ENCODE data around the gene HNRNPF. TPM values are rescaled to one million over a fixed set of nuclear protein-coding genes. Genes with fewer than 3 reads are reported as not detected.

The HNRNPF gene
- total and polyA plus RNA-seq, 2 donors (not counting 3 experiments of a cell fraction or from before 2014, with no cell fraction given): 144 to 230 TPM

DNA sequence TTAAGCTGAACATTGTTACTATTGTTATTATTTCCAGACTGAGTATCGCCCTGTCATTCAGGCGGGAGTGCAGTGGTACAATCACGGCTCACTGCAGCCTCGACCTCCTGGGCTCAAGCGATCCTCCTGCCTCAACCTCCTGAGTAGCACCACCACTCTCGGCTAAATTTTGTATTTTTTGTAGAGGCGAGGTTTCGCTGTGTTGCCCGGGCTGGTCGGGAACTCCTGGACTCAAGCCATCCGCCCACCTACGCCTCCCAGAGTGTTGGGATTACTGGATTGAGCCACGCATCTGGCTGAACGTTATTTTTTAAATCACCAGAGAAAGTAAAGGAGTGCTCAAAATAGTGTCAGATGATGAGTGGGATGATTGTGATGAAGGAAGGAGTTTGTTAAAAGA is 1.4 kb upstream of the HNRNPF start:
- H2AFZ ChIP-seq (ENCODE audit: low read depth, low read length): no peak overlapping the region
- CTCF ChIA-PET: no interaction called here
- H3K4me1 ChIP-seq (ENCODE audit: control insufficient read depth, extremely low read depth, insufficient read depth, low read length): peaks cover 15% of the 10 kb centered on the region
- POLR2A ChIA-PET: no interaction called here
- no peak for FAIRE-seq
- H3K9me1 ChIP-seq (replicated peaks; ENCODE audit: control insufficient read depth, extremely low read depth, insufficient read depth, low read length): no peaks in the 10 kb centered on the region
- dilution Hi-C loops (cut with MboI; ENCODE audit: extremely low pct_ligation_motif_present, low sequenced_read_pairs) (no loop called here), intact Hi-C loops (cut with micrococcal nuclease) (no loop called here)
- H3K36me3 ChIP-seq (ENCODE audit: control insufficient read depth in 2 of 2, extremely low read depth in 1 of 2, insufficient read depth in 2 of 2, low read length in 2 of 2): no peaks in the 10 kb centered on the region
- peak overlapping the region in 1 of 3 experiments; percentile 75 for H3K4me3 ChIP-seq (replicated peaks in 1 of 3; ENCODE audit: insufficient read depth in 1 of 3, low read depth in 1 of 3, low read length in 3 of 3)
- no peaks in the 10 kb centered on the region for H4K20me1 ChIP-seq (replicated peaks; ENCODE audit: control insufficient read depth, extremely low read depth, insufficient read depth, low read length)
- TF ChIP-seq, protein P1, sequence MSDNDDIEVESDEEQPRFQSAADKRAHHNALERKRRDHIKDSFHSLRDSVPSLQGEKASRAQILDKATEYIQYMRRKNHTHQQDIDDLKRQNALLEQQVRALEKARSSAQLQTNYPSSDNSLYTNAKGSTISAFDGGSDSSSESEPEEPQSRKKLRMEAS (IDR thresholded peaks at IDR 0.05; ENCODE audit: insufficient read depth, insufficient read length): no peak
- TF ChIP-seq, protein P2, sequence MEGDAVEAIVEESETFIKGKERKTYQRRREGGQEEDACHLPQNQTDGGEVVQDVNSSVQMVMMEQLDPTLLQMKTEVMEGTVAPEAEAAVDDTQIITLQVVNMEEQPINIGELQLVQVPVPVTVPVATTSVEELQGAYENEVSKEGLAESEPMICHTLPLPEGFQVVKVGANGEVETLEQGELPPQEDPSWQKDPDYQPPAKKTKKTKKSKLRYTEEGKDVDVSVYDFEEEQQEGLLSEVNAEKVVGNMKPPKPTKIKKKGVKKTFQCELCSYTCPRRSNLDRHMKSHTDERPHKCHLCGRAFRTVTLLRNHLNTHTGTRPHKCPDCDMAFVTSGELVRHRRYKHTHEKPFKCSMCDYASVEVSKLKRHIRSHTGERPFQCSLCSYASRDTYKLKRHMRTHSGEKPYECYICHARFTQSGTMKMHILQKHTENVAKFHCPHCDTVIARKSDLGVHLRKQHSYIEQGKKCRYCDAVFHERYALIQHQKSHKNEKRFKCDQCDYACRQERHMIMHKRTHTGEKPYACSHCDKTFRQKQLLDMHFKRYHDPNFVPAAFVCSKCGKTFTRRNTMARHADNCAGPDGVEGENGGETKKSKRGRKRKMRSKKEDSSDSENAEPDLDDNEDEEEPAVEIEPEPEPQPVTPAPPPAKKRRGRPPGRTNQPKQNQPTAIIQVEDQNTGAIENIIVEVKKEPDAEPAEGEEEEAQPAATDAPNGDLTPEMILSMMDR (IDR thresholded peaks at IDR 0.05; ENCODE audit: extremely low read depth in 1 of 2, insufficient read depth in 1 of 2, low read depth in 1 of 2, low read length in 2 of 2): no peak
- no peak for TF ChIP-seq FOS (IDR thresholded peaks at IDR 0.05; ENCODE audit: borderline replicate concordance, insufficient read depth, low read length)
- TF ChIP-seq POLR2A (IDR thresholded peaks at IDR 0.05; ENCODE audit: low read depth, low read length): no peak
- no peak for TF ChIP-seq POLR2AphosphoS5 (IDR thresholded peaks at IDR 0.05; ENCODE audit: insufficient read depth, low read depth, low read length)
- TF ChIP-seq GATA2 (IDR thresholded peaks at IDR 0.05; ENCODE audit: insufficient read depth, insufficient read length, low read depth, low read length): no peak
- no peak for TF ChIP-seq MYC (IDR thresholded peaks at IDR 0.05; ENCODE audit: low read depth, low read length)
- no peak for TF ChIP-seq EZH2 (IDR thresholded peaks at IDR 0.05; ENCODE audit: borderline replicate concordance, low read depth, low read length, severe bottlenecking)
- no peak for TF ChIP-seq JUN (IDR thresholded peaks at IDR 0.05; ENCODE audit: borderline replicate concordance, insufficient read depth, insufficient read length, low read depth)
- no peaks in the 10 kb centered on the region for H3K9me3 ChIP-seq (replicated peaks; ENCODE audit: control insufficient read depth, insufficient read depth, low read length)
- no peak for DNase-seq (ENCODE audit: low read depth, low spot score)
- no peak overlapping the region for H3K27ac ChIP-seq (ENCODE audit: insufficient read depth, low read depth, low read length)
- no peaks in the 10 kb centered on the region for H3K27me3 ChIP-seq (ENCODE audit: control insufficient read depth in 2 of 2, insufficient read depth in 2 of 2, low read length in 2 of 2)
- peak overlapping the region; percentile 67 for H3K4me2 ChIP-seq (ENCODE audit: insufficient read depth, low read length)
- no peak overlapping the region for H3K9ac ChIP-seq (replicated peaks; ENCODE audit: extremely low read depth, insufficient read depth, low read length)
- H3K79me2 ChIP-seq (ENCODE audit: control insufficient read depth, insufficient read depth, low read length): peaks cover 32% of the 10 kb centered on the region
- BruUV-seq (replicated peaks): no TSS peak
